ENCODE measurements around the gene SNRNP35. TPM values are rescaled to one million over a fixed set of nuclear protein-coding genes. Genes with fewer than 3 reads are reported as not detected.
"Not testable (repeated sequence)": the region's sequence is repeated elsewhere in the genome, so short reads cannot be mapped to it uniquely, and the experiment has no call there.

Gene SNRNP35
- total RNA-seq, 2 experiments from 2014 or later, result 18.4 to 25.4 TPM

DNA sequence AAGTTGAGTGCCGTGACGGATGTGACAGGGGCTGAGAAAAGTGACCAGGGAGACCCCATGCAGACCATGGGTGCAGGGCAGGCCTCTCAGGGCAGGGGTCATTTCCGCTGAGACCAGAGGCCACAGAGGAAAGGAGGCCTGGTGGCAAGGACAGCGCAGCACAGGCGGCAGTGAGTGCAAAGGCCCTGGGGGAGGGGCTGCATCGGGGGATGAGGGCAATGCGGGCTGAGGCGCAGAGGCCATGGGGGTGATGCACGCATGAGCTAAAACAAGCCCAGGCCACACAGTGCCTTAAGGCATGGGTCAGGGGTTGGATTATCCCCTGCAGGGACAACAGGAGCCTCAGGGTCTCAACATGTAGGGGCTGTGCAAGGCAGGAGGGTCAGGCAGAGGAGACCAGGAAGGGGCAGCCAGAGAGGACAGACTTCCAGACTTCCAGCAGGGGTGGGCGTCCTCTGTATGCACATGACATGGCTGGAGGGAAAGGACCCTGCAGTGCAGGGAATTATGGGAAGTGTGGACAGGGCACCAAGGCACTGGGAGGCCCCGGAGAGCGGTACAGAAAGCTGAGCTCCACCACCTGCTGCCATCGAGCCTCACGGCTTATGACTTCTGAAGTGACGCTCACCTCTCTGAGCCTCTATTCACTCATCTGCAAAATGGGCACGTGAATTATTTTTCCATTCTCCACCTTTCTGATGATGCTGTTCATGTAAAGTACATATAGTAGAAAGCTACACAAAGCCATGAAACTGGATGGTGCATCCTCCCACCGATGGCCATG lies 48.3 kb downstream of the SNRNP35 start:
- Mint-ChIP-seq H3K4me3 (no peak overlapping the region), H3K4me1 (ENCODE audit: low read depth) (no peaks in the 10 kb centered on the region), H3K36me3 (ENCODE audit: low read depth) (no peaks in the 10 kb centered on the region), H3K27me3 (no peaks in the 10 kb centered on the region), H3K27ac (no peak overlapping the region), H3K9me3 (no peaks in the 10 kb centered on the region)
- intact Hi-C loops (cut with micrococcal nuclease), result no loop called here
- DNase-seq (no peak), ATAC-seq (no peak)
- TF ChIP-seq CTCF (IDR thresholded peaks at IDR 0.05), result no peak
- ChIA-PET POLR2A (interaction anchor here (0.6 kb wide), 1 partner anchor 237 kb away, joined by 4 read pairs; no protein-coding TSS in a partner anchor), CTCF (no interaction called here)

- Mint-ChIP-seq H3K9me3 (no peaks in the 10 kb centered on the region), H3K27ac (no peak overlapping the region), H3K4me1 (ENCODE audit: low read depth) (no peaks in the 10 kb centered on the region), H3K4me3 (no peak overlapping the region), H3K36me3 (ENCODE audit: low read depth) (no peaks in the 10 kb centered on the region), H3K27me3 (no peaks in the 10 kb centered on the region)
- CTCF ChIA-PET, result no interaction called here
- intact Hi-C loops (cut with micrococcal nuclease), result no loop called here
- no peak for ATAC-seq
- DNase-seq, result no peak
- POLR2A ChIA-PET, result interaction anchor here (0.6 kb wide), 1 partner anchor 238 kb away, joined by 4 read pairs; no protein-coding TSS in a partner anchor
- TF ChIP-seq CTCF (IDR thresholded peaks at IDR 0.05), result no peak
Observed at GRCh38 chr12:123506843-123507236, 48.9 kb downstream of the SNRNP35 start.

DNA sequence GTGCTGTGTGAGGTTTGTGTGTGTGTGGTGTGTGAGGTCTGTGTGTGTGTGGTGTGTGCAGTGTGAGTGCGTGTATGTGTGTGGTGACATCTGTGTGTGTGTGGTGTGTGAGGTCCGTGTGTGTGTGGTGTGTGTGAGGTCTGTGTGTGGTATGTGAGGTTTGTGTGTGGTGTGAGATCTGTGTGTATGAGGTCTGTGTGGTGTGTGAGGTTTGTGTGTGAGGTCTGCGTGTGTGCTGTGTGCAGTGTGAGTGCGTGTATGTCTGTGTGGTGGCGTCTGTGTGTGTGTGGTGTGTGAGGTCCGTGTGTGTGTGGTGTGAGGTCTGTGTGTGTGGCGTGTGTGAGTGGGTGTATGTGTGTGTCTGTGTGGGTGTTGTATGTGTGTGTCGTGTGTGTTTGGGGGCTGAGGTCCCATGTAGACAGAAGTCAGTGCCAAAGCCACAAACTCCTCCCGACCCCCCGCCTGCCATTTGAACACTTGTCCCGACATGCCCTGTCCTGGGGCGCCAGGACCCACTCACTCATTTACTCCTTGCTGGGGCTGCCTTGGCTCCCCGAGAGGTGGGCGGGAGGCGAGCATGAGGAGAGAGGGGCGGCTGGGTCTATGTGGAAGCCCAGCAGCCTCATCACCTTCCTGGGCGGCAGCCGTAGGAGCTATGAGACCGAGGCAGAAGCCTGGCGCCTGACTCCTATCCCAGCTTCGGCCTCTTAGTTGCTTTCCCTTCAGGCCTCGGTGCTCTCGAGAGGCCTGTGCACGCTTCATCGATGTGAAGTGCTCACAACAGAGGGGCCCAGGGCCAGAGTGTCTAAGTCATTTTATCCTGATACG lies 55.1 kb downstream of the SNRNP35 start:
- CTCF ChIA-PET, result no interaction called here
- no peak for DNase-seq
- Mint-ChIP-seq H3K9me3 (no peaks in the 10 kb centered on the region), H3K36me3 (ENCODE audit: low read depth) (peaks cover 2% of the 10 kb centered on the region), H3K4me3 (no peak overlapping the region), H3K4me1 (ENCODE audit: low read depth) (no peaks in the 10 kb centered on the region), H3K27me3 (no peaks in the 10 kb centered on the region), H3K27ac (no peak overlapping the region)
- ATAC-seq, result peak; percentile 13
- TF ChIP-seq CTCF (IDR thresholded peaks at IDR 0.05), result no peak
- intact Hi-C loops (cut with micrococcal nuclease), result no loop called here
- POLR2A ChIA-PET, result no interaction called here

DNA sequence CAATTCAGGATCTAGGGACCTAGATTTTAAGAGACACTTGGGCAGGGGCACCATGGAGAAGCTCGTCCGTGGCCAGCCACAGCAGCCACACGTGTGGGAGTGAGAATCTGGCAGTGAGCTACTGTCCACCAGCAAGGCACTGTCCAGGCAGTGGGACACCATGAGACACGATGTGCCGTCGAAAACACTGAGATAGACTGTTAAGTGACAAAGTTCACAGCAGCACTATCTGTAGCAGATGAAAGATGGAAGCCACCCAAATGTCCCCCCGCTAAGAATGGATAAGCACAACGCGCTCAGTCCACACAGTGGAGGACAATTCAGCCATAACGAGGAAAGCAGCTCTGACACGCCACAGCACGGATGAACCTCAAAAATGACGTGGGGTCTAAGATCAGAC lies 55.9 kb downstream of the SNRNP35 start:
- H3K9me3 Mint-ChIP-seq, result no peaks in the 10 kb centered on the region
- POLR2A ChIA-PET, result no interaction called here
- TF ChIP-seq CTCF (IDR thresholded peaks at IDR 0.05), result no peak
- H3K36me3 Mint-ChIP-seq (ENCODE audit: low read depth), result peaks cover 2% of the 10 kb centered on the region
- no peak for DNase-seq
- CTCF ChIA-PET, result no interaction called here
- no peak overlapping the region for H3K4me3 Mint-ChIP-seq
- H3K27me3 Mint-ChIP-seq, result no peaks in the 10 kb centered on the region
- no peaks in the 10 kb centered on the region for H3K4me1 Mint-ChIP-seq (ENCODE audit: low read depth)
- H3K27ac Mint-ChIP-seq, result no peak overlapping the region
- intact Hi-C loops (cut with micrococcal nuclease), result no loop called here
- ATAC-seq, result no peak

- ATAC-seq; H3K36me3 Mint-ChIP-seq (ENCODE audit: low read depth); H3K4me1 Mint-ChIP-seq (ENCODE audit: low read depth); H3K27ac Mint-ChIP-seq; intact Hi-C loops (cut with micrococcal nuclease); H3K27me3 Mint-ChIP-seq; CTCF ChIA-PET; H3K9me3 Mint-ChIP-seq; POLR2A ChIA-PET; DNase-seq; H3K4me3 Mint-ChIP-seq: not testable (repeated sequence)
Observed at GRCh38 chr12:123514582-123515221, 56.8 kb downstream of the SNRNP35 start.

Measured in activated CD8-positive, alpha-beta T cell treated with anti-CD3 and anti-CD28 coated beads for 36 hours (primary cell).